ENCODE results near the gene ZBTB46. TPM values are rescaled to one million over a fixed set of nuclear protein-coding genes. Genes with fewer than 3 reads are reported as not detected.

Gene ZBTB46
- total and polyA plus RNA-seq, 5 experiments from 2014 or later, result 0.06 to 0.08 (median 0.06) TPM; not detected in 2

DNA sequence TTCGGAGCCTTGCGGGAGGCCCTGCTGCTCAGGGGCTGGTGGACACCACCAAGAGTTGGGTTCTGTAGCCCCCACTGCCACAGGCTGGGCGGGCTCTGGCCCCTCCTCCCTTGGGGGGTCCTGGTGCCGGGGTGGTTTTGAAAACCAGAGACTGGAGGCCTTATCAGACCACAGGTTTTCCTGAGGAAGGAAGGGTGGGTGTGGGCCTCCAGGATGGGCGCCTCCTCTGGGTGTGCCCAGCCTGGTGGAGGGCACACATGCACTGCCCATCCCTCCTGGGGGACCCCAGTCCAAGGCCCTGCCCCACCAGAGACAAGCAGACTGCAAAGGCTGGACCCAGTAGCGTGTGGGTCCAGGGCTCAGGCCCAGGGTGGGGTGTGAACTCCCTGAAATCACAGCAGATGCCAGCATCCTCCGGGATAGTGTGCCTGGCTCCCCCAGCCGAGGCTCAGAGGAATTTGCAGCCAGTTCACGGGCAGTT lies 13.5 kb upstream of the ZBTB46 start:
- Mint-ChIP-seq H3K9me3 (no peaks in the 10 kb centered on the region), H3K27ac (no peak overlapping the region), H3K36me3 (no peaks in the 10 kb centered on the region), H3K4me3 (peak overlapping the region in 1 of 10 donors; percentile 14), H3K4me1 (peaks cover 7 to 25% (median 22%) of the 10 kb centered on the region in 4 donors), H3K27me3 (peaks cover 9 to 57% (median 21%) of the 10 kb centered on the region in 5 donors)
- no peak for ATAC-seq
- DNase-seq, result peak in 1 of 10 donors; percentile 31
- POLR2A ChIA-PET, result no interaction called here

DNA sequence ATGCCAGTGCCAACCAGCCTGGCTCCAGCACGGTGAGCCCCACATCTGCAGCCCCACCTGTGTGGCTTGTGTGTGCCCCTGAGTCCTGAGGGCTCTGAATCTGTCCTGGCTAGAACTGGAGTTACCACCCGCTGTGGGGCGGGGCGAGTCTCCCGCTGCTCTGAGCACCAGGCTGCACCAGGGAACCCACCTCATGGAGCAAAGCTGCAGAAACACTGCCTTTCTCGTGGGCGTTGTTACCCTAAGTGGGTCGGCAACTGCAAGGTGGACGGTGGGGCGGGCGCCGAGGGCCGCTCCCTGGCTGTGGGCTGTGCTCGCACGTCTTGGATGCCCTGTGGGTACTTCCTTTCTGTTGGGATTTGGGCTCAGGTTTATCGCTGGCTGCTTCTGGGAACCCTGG lies 12.7 kb upstream of the ZBTB46 start:
- POLR2A ChIA-PET, result no interaction called here
- peaks cover 7 to 25% (median 22%) of the 10 kb centered on the region in 4 donors for H3K4me1 Mint-ChIP-seq
- no peak for ATAC-seq
- H3K4me3 Mint-ChIP-seq, result peak overlapping the region in 4 of 10 donors; percentile 29 to 57 (median 43)
- H3K27ac Mint-ChIP-seq, result peak overlapping the region in 1 of 10 donors; percentile 18
- H3K27me3 Mint-ChIP-seq, result peaks cover 9 to 56% (median 21%) of the 10 kb centered on the region in 5 donors
- no peaks in the 10 kb centered on the region for H3K9me3 Mint-ChIP-seq
- no peak for DNase-seq
- no peaks in the 10 kb centered on the region for H3K36me3 Mint-ChIP-seq

DNA sequence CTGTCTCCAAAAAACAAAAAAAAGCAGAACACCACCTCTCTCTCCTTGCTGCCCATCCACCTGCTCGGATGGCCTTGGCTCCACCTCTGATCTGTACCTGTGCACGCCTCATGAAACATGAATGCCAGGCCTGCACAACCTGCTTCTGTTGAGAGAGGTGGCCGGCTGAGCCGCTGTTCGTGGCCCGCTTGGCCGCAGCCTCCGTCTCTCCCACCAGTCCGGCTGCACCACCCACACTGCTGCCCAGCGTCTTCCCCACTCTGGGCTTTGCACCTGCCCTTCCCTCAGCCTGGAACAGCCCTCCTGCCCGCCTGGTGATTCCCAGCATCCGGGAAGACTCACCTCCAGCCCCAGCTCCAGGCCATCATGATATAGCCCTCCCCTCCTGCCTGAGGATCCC lies 12.2 kb upstream of the ZBTB46 start:
- Mint-ChIP-seq H3K4me1 (peaks cover 7 to 25% (median 22%) of the 10 kb centered on the region in 4 donors), H3K27ac (peak overlapping the region in 1 of 10 donors; percentile 13), H3K4me3 (no peak overlapping the region), H3K36me3 (no peaks in the 10 kb centered on the region), H3K9me3 (no peaks in the 10 kb centered on the region), H3K27me3 (peaks cover 9 to 56% (median 18%) of the 10 kb centered on the region in 5 donors)
- no peak for ATAC-seq
- DNase-seq, result no peak
- POLR2A ChIA-PET, result no interaction called here

DNA sequence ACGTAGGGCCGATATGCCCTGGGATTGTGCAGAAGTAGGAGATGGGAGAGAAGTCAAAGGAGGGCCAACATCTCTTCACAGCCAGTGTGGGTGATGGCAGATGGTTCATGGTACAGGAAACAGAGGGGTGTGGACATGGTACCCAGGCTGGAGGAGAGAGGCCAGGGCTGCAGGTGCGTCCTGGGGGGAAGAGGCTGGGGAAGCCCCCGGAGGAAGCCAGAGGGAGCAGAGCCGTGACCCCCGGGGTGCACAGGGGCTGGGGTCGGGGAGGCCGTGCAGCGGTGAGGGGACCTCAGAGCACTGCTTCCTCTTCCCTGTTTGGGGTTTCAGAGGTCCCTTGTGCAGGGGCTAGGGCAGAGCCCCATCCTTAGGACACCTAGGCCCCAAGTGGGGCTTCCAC lies 11.2 kb upstream of the ZBTB46 start:
- ATAC-seq (no peak), DNase-seq (peak in 1 of 10 donors; percentile 36)
- Mint-ChIP-seq H3K4me1 (peaks cover 6 to 32% (median 26%) of the 10 kb centered on the region in 4 donors), H3K4me3 (peak overlapping the region in 3 of 10 donors; percentile 7 to 64 (median 48)), H3K27ac (peak overlapping the region in 2 of 10 donors; percentile 9 to 73), H3K9me3 (no peaks in the 10 kb centered on the region), H3K27me3 (peaks cover 9 to 56% (median 18%) of the 10 kb centered on the region in 5 donors), H3K36me3 (no peaks in the 10 kb centered on the region)
- POLR2A ChIA-PET, result no interaction called here

DNA sequence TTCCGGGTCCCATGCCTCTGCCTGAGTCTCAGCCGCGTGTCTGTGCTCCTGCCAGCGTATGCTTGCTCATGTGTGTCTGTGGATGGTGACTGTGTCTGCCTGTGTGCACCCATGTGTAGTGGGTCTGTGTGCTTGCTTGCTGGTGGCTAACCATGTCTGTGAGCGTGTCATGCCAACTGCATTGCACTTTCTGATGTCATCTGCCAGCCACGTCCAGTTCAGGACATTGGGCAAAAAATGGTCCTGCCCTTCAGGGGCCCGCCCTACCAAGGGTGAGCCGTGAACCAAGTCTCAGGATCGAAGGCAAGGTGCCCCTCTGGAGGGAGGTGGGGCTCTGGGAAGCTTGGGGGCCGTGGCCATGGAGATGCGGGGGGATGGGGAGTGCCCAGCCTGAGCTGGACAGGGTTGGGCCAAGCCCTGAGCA lies 9.4 kb upstream of the ZBTB46 start:
- H3K27ac Mint-ChIP-seq, result peak overlapping the region in 2 of 10 donors; percentile 0 to 38
- no peaks in the 10 kb centered on the region for H3K36me3 Mint-ChIP-seq
- no peak for ATAC-seq
- POLR2A ChIA-PET, result no interaction called here
- DNase-seq, result no peak
- peaks cover 6 to 27% (median 22%) of the 10 kb centered on the region in 4 donors for H3K4me1 Mint-ChIP-seq
- H3K4me3 Mint-ChIP-seq, result no peak overlapping the region
- H3K27me3 Mint-ChIP-seq, result peaks cover 9 to 48% (median 16%) of the 10 kb centered on the region in 5 donors
- H3K9me3 Mint-ChIP-seq, result no peaks in the 10 kb centered on the region

DNA sequence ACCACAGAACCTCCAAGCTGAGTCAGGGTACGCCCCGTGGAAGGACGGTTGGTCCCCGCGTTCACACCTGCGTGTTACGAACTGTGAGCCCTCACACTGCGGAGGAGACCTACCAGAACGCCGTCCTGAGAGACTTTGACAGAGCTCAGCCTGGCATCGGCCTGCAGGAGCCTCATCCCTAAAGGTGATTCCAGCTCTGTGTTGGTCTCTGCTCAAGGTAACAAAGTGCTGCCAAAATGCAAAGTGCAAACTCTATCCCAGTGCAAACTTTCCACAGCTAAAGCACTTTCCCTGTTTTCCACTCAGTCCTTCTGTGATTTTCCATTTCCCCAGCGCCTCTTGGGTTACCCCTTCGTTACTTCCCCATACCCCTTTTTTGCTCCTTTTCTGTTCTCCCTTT lies 8.6 kb upstream of the ZBTB46 start:
- ATAC-seq, result no peak
- POLR2A ChIA-PET, result no interaction called here
- Mint-ChIP-seq H3K4me3 (no peak overlapping the region), H3K9me3 (no peaks in the 10 kb centered on the region), H3K27me3 (peaks cover 6 to 40% (median 16%) of the 10 kb centered on the region in 5 donors), H3K4me1 (peaks cover 6 to 27% (median 20%) of the 10 kb centered on the region in 4 donors), H3K36me3 (no peaks in the 10 kb centered on the region), H3K27ac (peak overlapping the region in 2 of 10 donors; percentile 4 to 69)
- DNase-seq, result no peak

DNA sequence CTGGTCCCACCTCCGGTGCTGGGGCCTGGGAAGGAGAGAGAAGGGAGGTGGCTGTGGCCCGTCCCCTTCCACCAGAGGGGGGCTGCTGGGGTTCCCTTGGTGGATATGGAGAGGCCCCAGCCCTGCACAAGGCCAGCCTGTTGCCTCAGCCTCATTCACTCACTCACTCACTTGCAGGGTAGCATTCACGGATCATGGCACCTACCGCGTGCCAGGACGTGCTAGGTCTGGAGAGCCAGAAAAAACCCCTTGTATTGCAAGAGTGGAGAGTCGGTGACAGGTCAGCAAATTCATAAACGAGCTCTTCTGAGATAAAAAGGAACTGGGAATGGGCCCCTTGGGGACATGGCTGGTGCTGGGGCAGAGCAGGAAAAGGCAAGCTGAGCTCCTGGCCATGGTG lies 6.4 kb upstream of the ZBTB46 start:
- no peak overlapping the region for H3K27ac Mint-ChIP-seq
- H3K4me3 Mint-ChIP-seq, result no peak overlapping the region
- POLR2A ChIA-PET, result no interaction called here
- no peak for ATAC-seq
- H3K9me3 Mint-ChIP-seq, result no peaks in the 10 kb centered on the region
- DNase-seq, result no peak
- peaks cover 3 to 15% (median 9%) of the 10 kb centered on the region in 4 donors for H3K4me1 Mint-ChIP-seq
- no peaks in the 10 kb centered on the region for H3K36me3 Mint-ChIP-seq
- peaks cover 3 to 26% (median 5%) of the 10 kb centered on the region in 5 donors for H3K27me3 Mint-ChIP-seq

DNA sequence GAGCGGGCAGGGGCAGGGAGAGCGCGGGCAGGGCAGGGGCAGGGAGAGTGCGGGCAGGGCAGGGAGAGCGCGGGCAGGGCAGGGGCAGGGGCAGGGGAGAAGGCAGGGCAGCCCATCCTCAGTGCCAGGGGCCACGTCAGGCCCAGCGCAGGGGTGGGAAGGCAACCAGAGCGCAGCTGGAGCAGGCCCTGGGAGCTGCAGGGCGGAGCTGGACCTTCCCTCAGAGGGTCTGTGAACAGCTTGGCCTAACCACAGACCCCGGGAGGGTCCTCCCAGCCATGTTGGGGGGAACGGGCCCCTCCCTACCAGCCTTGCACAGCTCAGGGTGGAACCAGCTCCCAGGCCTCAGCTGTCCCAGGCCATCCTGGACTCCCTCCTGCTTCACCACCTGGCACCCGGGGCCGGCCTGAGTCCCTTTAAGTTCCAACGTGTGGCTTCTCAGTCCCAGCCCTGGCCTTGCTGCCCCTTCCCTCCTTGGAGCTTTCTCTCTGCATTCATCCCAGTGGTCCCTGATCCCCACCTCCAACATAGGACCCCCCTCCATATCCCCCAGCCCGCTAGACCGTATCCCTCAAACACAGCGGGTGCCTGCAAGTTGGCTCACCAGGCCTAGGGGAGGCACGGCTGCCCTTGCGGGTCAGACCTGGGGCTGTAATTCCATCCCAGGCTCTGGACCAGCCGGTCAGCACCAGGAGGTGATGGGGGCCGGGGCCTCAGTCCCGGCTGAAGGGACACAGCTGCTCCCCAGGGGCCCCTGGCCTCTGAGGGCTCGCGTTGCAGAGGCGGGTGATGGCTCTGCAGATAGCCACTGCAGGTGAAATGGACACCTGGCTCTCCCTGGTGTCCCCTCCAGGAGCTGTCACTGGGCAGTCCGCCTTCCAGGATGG lies 5.6 kb upstream of the ZBTB46 start:
- no peak for DNase-seq
- no peak overlapping the region for H3K27ac Mint-ChIP-seq
- H3K9me3 Mint-ChIP-seq, result no peaks in the 10 kb centered on the region
- peaks cover 0 to 20% (median 0%) of the 10 kb centered on the region in 5 donors for H3K27me3 Mint-ChIP-seq
- POLR2A ChIA-PET, result no interaction called here
- H3K36me3 Mint-ChIP-seq, result no peaks in the 10 kb centered on the region
- H3K4me3 Mint-ChIP-seq, result no peak overlapping the region
- H3K4me1 Mint-ChIP-seq, result peaks cover 0 to 8% (median 5%) of the 10 kb centered on the region in 4 donors
- no peak for ATAC-seq

DNA sequence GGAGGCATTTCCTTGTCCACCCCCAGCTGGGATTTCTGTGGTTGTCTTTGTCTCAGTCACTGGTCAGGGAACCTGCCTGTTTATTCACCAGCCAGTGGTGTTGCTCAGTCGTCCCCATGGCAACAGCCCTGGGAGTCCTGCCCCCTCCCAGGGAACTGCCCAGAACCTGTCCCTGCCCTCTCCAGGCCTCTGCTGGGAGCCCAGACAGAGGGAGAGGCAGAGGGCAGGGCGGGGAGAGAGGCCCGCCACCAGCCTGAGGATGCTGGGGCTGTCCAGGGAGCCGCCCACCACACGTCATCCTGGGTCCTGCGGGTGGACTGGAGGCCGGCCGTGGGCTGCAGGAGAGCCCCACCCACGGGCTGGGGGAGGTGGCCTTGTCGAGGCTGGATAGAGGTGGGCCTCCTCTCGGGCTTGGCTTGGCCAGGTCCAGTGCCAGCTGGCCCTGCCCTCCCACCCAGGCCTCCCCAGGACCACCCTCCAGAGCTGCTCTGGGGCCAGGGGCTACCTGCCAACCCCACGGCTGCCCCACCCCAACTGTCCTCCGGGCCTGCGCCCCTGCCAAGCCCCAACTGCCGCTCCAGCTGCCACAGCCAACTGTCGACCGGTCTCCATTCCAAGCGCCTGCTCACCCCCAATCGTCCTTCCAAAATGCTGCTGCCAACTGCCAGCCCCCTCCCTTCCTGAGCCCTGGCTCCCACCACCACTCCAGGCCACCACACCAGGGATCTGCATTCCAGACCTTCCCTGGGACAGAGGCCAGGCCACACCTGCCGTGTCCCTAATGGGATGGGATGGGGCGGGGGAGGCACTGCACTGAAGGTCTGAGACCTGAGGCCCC lies 4.2 kb upstream of the ZBTB46 start:
- no peak for DNase-seq
- Mint-ChIP-seq H3K4me3 (peak overlapping the region in 1 of 10 donors; percentile 14), H3K4me1 (peaks cover 0 to 9% (median 5%) of the 10 kb centered on the region in 4 donors), H3K36me3 (no peaks in the 10 kb centered on the region), H3K9me3 (no peaks in the 10 kb centered on the region), H3K27me3 (peaks cover 0 to 14% (median 0%) of the 10 kb centered on the region in 5 donors), H3K27ac (no peak overlapping the region)
- ATAC-seq, result no peak
- POLR2A ChIA-PET, result no interaction called here

DNA sequence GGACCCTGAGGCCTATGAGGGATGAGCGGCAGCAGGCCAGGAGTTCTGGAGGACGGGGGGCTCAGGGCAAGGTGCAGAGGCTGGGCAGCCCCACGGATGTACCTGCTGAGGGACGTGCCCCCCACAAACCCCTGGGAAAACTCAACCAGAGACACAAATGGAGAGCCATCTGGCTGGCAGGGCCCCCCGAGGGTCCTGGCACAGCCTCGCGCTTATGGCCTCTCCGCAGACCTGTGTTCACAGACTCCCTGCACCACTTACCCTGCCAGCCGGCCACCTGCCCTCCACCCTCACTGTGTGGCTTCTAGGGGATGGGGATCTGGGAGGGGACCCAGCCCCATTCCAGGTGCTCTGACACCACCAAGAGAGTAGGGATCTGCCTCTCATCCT lies 3.4 kb upstream of the ZBTB46 start:
- H3K9me3 Mint-ChIP-seq, result no peaks in the 10 kb centered on the region
- no peak overlapping the region for H3K4me3 Mint-ChIP-seq
- DNase-seq (no peak), ATAC-seq (no peak)
- POLR2A ChIA-PET, result no interaction called here
- H3K27me3 Mint-ChIP-seq, result peaks cover 6 to 17% (median 7%) of the 10 kb centered on the region in 5 donors
- H3K27ac Mint-ChIP-seq, result no peak overlapping the region
- H3K36me3 Mint-ChIP-seq, result peaks cover 0 to 5% (median 5%) of the 10 kb centered on the region in 3 donors
- H3K4me1 Mint-ChIP-seq, result peaks cover 7 to 17% (median 11%) of the 10 kb centered on the region in 4 donors

DNA sequence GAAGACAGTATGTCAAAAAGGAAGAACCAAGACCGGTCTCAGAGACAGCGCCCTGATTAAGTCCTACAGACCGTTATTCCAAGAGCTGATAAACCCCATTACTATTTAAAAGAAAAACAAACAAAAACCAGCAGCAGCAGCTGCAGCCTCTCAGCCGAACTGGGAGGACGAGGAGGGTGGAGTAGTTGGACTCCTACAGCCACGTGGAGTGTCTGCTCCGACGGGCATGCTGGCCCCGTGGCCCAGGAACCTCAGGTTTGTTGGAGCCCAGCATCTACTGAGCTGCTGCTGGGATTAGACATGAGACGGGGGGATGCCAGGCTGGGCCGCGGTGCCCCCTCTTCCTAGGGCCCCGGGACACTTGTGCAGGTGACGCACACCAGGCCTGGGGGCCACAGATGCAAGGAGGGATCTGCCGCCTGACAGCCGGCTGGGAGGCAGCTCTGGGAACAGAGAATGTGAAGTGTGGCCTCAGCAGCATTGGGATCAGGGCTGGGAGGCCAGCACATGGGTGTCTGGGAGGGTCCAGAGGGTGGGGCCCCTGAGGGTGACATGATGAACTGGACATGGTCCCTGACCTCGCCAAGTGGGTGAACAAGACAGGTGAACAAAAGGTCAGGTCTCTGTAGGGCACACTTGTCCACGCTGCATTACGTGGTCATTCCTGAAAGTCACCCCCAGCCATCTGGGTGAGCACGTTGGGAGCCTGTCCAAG lies 2.9 kb upstream of the ZBTB46 start:
- peak overlapping the region in 6 of 10 donors; percentile 26 to 72 (median 44) for H3K4me3 Mint-ChIP-seq
- peaks cover 0 to 5% (median 5%) of the 10 kb centered on the region in 3 donors for H3K36me3 Mint-ChIP-seq
- H3K4me1 Mint-ChIP-seq, result peaks cover 8 to 21% (median 14%) of the 10 kb centered on the region in 4 donors
- no peaks in the 10 kb centered on the region for H3K9me3 Mint-ChIP-seq
- H3K27ac Mint-ChIP-seq, result no peak overlapping the region
- POLR2A ChIA-PET, result no interaction called here
- DNase-seq, result no peak
- no peak for ATAC-seq
- peaks cover 8 to 23% (median 12%) of the 10 kb centered on the region in 5 donors for H3K27me3 Mint-ChIP-seq

All from naive thymus-derived CD8-positive, alpha-beta T cell (primary cell).